OCI-LY1 (cell line): ENCODE results near the gene PCDHB9.

Source experiments
- EZH2 ChIP-seq: fragments of 200-600 bp; sonication (generic), shearing (Covaris generic); IDR thresholded peaks from 2 replicates; pipeline ENCODE4 v1.8.0; 2017; ENCODE audit warnings: borderline replicate concordance, mixed run types, mild to moderate bottlenecking, antibody characterized with exemption, low read length, moderate library complexity, mixed read lengths
- TF ChIP-seq, protein P1 (sequence below): fragments of 200-600 bp; sonication (generic), shearing (Covaris generic); IDR thresholded peaks from 2 replicates; pipeline ENCODE4 v1.5.1; 2017; ENCODE audit warnings: mild to moderate bottlenecking, antibody characterized with exemption, low read length, moderate library complexity, mixed read lengths

DNA sequence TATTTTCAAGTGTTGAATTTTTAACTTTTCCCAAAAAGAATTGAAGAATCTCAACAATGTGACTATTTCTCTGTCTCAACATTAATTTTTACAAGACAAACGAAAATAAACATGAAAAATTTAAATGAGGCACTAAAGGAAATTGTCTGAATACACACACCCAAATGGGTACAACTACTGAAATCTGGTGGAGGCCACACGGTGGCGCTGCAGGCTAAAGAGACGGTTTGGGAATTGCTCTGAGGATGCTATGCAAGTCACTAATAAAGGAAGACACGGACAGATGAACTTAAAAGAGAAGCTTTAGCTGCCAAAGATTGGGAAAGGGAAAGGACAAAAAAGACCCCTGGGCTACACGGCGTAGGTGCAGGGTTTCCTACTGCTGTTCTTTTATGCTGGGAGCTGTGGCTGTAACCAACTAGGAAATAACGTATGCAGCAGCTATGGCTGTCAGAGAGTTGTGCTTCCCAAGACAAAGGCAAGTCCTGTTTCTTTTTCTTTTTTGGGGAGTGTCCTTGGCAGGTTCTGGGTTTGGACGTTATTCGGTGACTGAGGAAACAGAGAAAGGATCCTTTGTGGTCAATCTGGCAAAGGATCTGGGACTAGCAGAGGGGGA lies 5.3 kb downstream of the PCDHB9 start, which contains the start of gene PCDHB10:
- TF ChIP-seq, protein P1, sequence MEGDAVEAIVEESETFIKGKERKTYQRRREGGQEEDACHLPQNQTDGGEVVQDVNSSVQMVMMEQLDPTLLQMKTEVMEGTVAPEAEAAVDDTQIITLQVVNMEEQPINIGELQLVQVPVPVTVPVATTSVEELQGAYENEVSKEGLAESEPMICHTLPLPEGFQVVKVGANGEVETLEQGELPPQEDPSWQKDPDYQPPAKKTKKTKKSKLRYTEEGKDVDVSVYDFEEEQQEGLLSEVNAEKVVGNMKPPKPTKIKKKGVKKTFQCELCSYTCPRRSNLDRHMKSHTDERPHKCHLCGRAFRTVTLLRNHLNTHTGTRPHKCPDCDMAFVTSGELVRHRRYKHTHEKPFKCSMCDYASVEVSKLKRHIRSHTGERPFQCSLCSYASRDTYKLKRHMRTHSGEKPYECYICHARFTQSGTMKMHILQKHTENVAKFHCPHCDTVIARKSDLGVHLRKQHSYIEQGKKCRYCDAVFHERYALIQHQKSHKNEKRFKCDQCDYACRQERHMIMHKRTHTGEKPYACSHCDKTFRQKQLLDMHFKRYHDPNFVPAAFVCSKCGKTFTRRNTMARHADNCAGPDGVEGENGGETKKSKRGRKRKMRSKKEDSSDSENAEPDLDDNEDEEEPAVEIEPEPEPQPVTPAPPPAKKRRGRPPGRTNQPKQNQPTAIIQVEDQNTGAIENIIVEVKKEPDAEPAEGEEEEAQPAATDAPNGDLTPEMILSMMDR = peak; percentile 85
- TF ChIP-seq EZH2 = no peak
